Endothelial cell of umbilical vein (primary cell): ENCODE results near the gene PHF23. TPM values are rescaled to one million over a fixed set of nuclear protein-coding genes. Genes with fewer than 3 reads are reported as not detected.
A peak's percentile ranks its signal among the peaks of the same experiment; 100 is the strongest.

ENCODE experiments used
- BruUV-seq: library from RNA; stranded (reverse); fragments of 400-500 nt; replicated peaks from 2 replicates; lab custom pipeline; 2021; lab: Mats Ljungman, UMichigan
- CTCF ChIA-PET: fragments of 300-600, 350-600 bp; sonication (Branson Sonifier 250); formaldehyde crosslinking; loops from one replicate; lab custom pipeline; 2021; ENCODE audit warnings: antibody characterized with exemption, inconsistent platforms; lab: Charles Lee
- POLR2A ChIA-PET: fragments of 300-600, 350-600 bp; sonication (Branson Sonifier 250); formaldehyde crosslinking; loops from one replicate; lab custom pipeline; 2021; ENCODE audit warnings: antibody characterized with exemption, inconsistent platforms; lab: Charles Lee
- DNase-seq: peaks from one replicate; pipeline ENCODE4 v3.0.0-alpha.2; 2011; ENCODE audit warnings: low read depth, low spot score
- FAIRE-seq: peaks from 2 replicates; lab custom pipeline; 2011; peaks lifted over from hg19 to GRCh38; lab: Jason Lieb, UNC
- H2AFZ ChIP-seq: 2 replicates; pipeline ENCODE4 v1.6.0; 2012; ENCODE audit warnings: low read depth, low read length, control low read depth, inconsistent platforms
- H3K27ac ChIP-seq: 2 replicates; pipeline ENCODE4 v1.5.1; 2011; ENCODE audit warnings: low read depth, mild to moderate bottlenecking, control low read depth, low read length, moderate library complexity; ENCODE audit not compliant: insufficient read depth
- H3K27me3 ChIP-seq, 2 experiments: 2 replicates each; pipeline versions ENCODE4 v1.6.0 to v1.6.1; 2011; ENCODE audit warnings: low read length in 2 of 2, mixed read lengths in 1 of 2; ENCODE audit not compliant: control insufficient read depth in 2 of 2, insufficient read depth in 2 of 2
- H3K36me3 ChIP-seq, 2 experiments: 2 replicates in 1 of 2; 3 replicates in 1 of 2; pipeline ENCODE4 v1.5.1; 2011; ENCODE audit warnings: low read length in 2 of 2, mild to moderate bottlenecking in 1 of 2, moderate library complexity in 1 of 2; ENCODE audit not compliant: control insufficient read depth in 2 of 2, insufficient read depth in 2 of 2; ENCODE audit errors: extremely low read depth in 1 of 2
- H3K4me1 ChIP-seq: 3 replicates; pipeline ENCODE4 v1.5.1; 2011; ENCODE audit warnings: mild to moderate bottlenecking, low read length; ENCODE audit not compliant: control insufficient read depth, insufficient read depth; ENCODE audit errors: extremely low read depth
- H3K4me2 ChIP-seq: 2 replicates; pipeline ENCODE4 v1.6.1; 2011; ENCODE audit warnings: low read length, control low read depth, mixed read lengths; ENCODE audit not compliant: insufficient read depth
- H3K4me3 ChIP-seq, 3 experiments: fragments of 200-600 bp in 1 of 3; sonication (generic), shearing (Covaris generic) in 1 of 3; replicated peaks in 1 of 3; 2 replicates each; pipeline ENCODE4 v1.5.1; 2011 to 2016; ENCODE audit warnings: control low read depth in 3 of 3, low read length in 3 of 3, mild to moderate bottlenecking in 2 of 3, inconsistent platforms in 1 of 3, low read depth in 1 of 3, moderate library complexity in 1 of 3; ENCODE audit not compliant: insufficient read depth in 1 of 3
- H3K79me2 ChIP-seq: 2 replicates; pipeline ENCODE4 v1.6.0; 2012; ENCODE audit warnings: low read length, inconsistent platforms; ENCODE audit not compliant: control insufficient read depth, insufficient read depth
- H3K9ac ChIP-seq: replicated peaks from 2 replicates; pipeline ENCODE3; 2011; ENCODE audit warnings: low read length, control low read depth; ENCODE audit not compliant: insufficient read depth; ENCODE audit errors: extremely low read depth
- H3K9me1 ChIP-seq: replicated peaks from 3 replicates; pipeline ENCODE4 v1.6.0; 2011; ENCODE audit warnings: mild to moderate bottlenecking, low read length; ENCODE audit not compliant: control insufficient read depth, insufficient read depth; ENCODE audit errors: extremely low read depth
- H3K9me3 ChIP-seq: replicated peaks from 2 replicates; pipeline ENCODE4 v1.5.1; 2012; ENCODE audit warnings: low read length, inconsistent platforms; ENCODE audit not compliant: control insufficient read depth, insufficient read depth
- H4K20me1 ChIP-seq: replicated peaks from 2 replicates; pipeline ENCODE3; 2011; ENCODE audit warnings: mild to moderate bottlenecking, low read length; ENCODE audit not compliant: control insufficient read depth, insufficient read depth; ENCODE audit errors: extremely low read depth
- EZH2 ChIP-seq: IDR thresholded peaks from 2 replicates; pipeline ENCODE4 v1.6.1; 2012; ENCODE audit warnings: borderline replicate concordance, low read depth, mild to moderate bottlenecking, moderate library complexity, low read length, inconsistent platforms; ENCODE audit not compliant: severe bottlenecking
- FOS ChIP-seq: IDR thresholded peaks from 2 replicates; pipeline ENCODE4 v1.6.1; 2011; ENCODE audit warnings: mild to moderate bottlenecking, low read length, moderate library complexity, borderline replicate concordance; ENCODE audit not compliant: insufficient read depth
- GATA2 ChIP-seq: IDR thresholded peaks from 2 replicates; pipeline ENCODE4 v1.7.0; 2011; ENCODE audit warnings: low read depth, mild to moderate bottlenecking, moderate library complexity, mixed read lengths, low read length; ENCODE audit not compliant: insufficient read length, insufficient read depth
- JUN ChIP-seq: IDR thresholded peaks from 2 replicates; pipeline ENCODE4 v1.6.1; 2011; ENCODE audit warnings: borderline replicate concordance, low read depth; ENCODE audit not compliant: insufficient read length, insufficient read depth
- MYC ChIP-seq: IDR thresholded peaks from one replicate; pipeline ENCODE4 v1.6.1; 2011; ENCODE audit warnings: mild to moderate bottlenecking, low read depth, low read length
- POLR2A ChIP-seq: IDR thresholded peaks from 2 replicates; pipeline ENCODE4 v1.6.1; 2012; ENCODE audit warnings: low read depth, mild to moderate bottlenecking, control low read depth, low read length
- POLR2AphosphoS5 ChIP-seq: IDR thresholded peaks from 2 replicates; pipeline ENCODE4 v1.6.1; 2012; ENCODE audit warnings: low read depth, mild to moderate bottlenecking, control low read depth, low read length, moderate library complexity; ENCODE audit not compliant: insufficient read depth
- dilution Hi-C: fragments of 300-500 bp; cut with MboI; formaldehyde crosslinking; loops from one replicate; pipeline ENCODE4 v1.15.0; 2019; ENCODE audit warnings: low sequenced_read_pairs; ENCODE audit not compliant: extremely low pct_ligation_motif_present
- intact Hi-C: fragments of 100-400 bp; cut with micrococcal nuclease; formaldehyde crosslinking; loops from one replicate; pipeline ENCODE4 v1.10.0; 2022
- polyA plus RNA-seq, 4 experiments: library from polyadenylated mRNA; depleted of rRNA in 3 of 4; stranded (reverse) in 3 of 4; unstranded in 1 of 4; fragments of >200 nt; gene quantifications; 2 replicates each; pipeline versions ENCODE4 v1.2.1 to v1.2.3, GENCODE V29; 2011 to 2012; ENCODE audit warnings: missing spikeins in 1 of 4
- total RNA-seq: library from RNA; stranded (reverse); gene quantifications from 2 replicates; pipeline ENCODE4 v1.2.3, GENCODE V29; 2021
- TF ChIP-seq, protein P1 (sequence below): IDR thresholded peaks from 2 replicates; pipeline ENCODE4 v1.6.1; 2011; ENCODE audit not compliant: insufficient read depth, insufficient read length
- TF ChIP-seq, protein P2 (sequence below), 2 donors: IDR thresholded peaks; 1 replicate in 1 of 2; 2 replicates in 1 of 2; pipeline ENCODE4 v1.5.1; 2011; ENCODE audit warnings: low read length in 2 of 2, mild to moderate bottlenecking in 2 of 2, moderate library complexity in 2 of 2, control low read depth in 1 of 2, inconsistent platforms in 1 of 2, low read depth in 1 of 2; ENCODE audit not compliant: insufficient read depth in 1 of 2; ENCODE audit errors: extremely low read depth in 1 of 2

The PHF23 gene
- total and polyA plus RNA-seq, 2 donors (not counting 3 experiments of a cell fraction or from before 2014, with no cell fraction given) = 35.6 to 54.7 TPM

DNA sequence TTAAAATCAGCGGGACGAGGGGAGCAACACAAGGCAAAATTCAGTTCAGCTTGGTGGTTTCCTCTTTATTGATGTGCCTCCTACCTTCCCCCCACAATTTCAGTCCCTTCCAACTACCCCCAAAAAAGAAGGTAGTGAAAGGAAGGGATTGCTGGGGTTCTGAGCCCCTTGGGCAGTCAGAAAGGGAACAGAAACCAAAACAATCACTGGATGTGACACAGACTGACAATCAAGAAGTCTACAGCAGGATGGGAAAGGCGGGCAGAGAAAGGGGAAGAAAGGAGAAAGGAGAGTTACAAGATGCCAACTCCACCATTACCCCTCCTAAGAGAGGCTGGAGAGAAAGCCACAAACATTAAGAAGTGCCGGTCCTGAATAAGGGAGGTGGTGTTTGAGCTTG, 1.1 kb upstream of the PHF23 start:
- Histone ChIP-seq H3K9me1 (no peaks in the 10 kb centered on the region), H3K36me3 (peaks cover 16 to 23% of the 10 kb centered on the region in 2 experiments), H3K4me2 (peak overlapping the region; percentile 83), H3K79me2 (peaks cover 53% of the 10 kb centered on the region), H4K20me1 (no peaks in the 10 kb centered on the region), H3K4me3 (no peak overlapping the region), H3K9ac (no peak overlapping the region), H2AFZ (no peak overlapping the region), H3K27ac (no peak overlapping the region), H3K27me3 (no peaks in the 10 kb centered on the region), H3K4me1 (peaks cover 31% of the 10 kb centered on the region), H3K9me3 (no peaks in the 10 kb centered on the region)
- dilution Hi-C loops (no loop called here), intact Hi-C loops (no loop called here)
- ChIA-PET POLR2A (no interaction called here), CTCF (interaction anchor here (1.0 to 3.4 kb wide), 3 partner anchors 20 to 194 kb away, joined by 3 to 24 read pairs (median 9); partner anchors contain the start of genes ACADVL and DLG4)
- DNase-seq = no peak
- TF ChIP-seq, protein P1, sequence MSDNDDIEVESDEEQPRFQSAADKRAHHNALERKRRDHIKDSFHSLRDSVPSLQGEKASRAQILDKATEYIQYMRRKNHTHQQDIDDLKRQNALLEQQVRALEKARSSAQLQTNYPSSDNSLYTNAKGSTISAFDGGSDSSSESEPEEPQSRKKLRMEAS = no peak
- TF ChIP-seq, protein P2, sequence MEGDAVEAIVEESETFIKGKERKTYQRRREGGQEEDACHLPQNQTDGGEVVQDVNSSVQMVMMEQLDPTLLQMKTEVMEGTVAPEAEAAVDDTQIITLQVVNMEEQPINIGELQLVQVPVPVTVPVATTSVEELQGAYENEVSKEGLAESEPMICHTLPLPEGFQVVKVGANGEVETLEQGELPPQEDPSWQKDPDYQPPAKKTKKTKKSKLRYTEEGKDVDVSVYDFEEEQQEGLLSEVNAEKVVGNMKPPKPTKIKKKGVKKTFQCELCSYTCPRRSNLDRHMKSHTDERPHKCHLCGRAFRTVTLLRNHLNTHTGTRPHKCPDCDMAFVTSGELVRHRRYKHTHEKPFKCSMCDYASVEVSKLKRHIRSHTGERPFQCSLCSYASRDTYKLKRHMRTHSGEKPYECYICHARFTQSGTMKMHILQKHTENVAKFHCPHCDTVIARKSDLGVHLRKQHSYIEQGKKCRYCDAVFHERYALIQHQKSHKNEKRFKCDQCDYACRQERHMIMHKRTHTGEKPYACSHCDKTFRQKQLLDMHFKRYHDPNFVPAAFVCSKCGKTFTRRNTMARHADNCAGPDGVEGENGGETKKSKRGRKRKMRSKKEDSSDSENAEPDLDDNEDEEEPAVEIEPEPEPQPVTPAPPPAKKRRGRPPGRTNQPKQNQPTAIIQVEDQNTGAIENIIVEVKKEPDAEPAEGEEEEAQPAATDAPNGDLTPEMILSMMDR (IDR thresholded peaks at IDR 0.05; ENCODE audit: extremely low read depth in 1 of 2, insufficient read depth in 1 of 2, low read depth in 1 of 2, low read length in 2 of 2) = no peak
- TF ChIP-seq POLR2AphosphoS5 (no peak), MYC (no peak), EZH2 (no peak), JUN (no peak), POLR2A (no peak), GATA2 (no peak), FOS (no peak)
- no TSS peak for BruUV-seq
- no peak for FAIRE-seq
